Endothelial cell of umbilical vein (primary cell): ENCODE data around the gene SLC1A3. TPM values are rescaled to one million over a fixed set of nuclear protein-coding genes. Genes with fewer than 3 reads are reported as not detected.

ENCODE experiments used
- BruUV-seq: library from RNA; stranded (reverse); fragments of 400-500 nt; replicated peaks from 2 replicates; lab custom pipeline; 2021; lab: Mats Ljungman, UMichigan
- CTCF ChIA-PET: fragments of 300-600, 350-600 bp; sonication (Branson Sonifier 250); formaldehyde crosslinking; loops from one replicate; lab custom pipeline; 2021; ENCODE audit warnings: antibody characterized with exemption, inconsistent platforms; lab: Charles Lee
- POLR2A ChIA-PET: fragments of 300-600, 350-600 bp; sonication (Branson Sonifier 250); formaldehyde crosslinking; loops from one replicate; lab custom pipeline; 2021; ENCODE audit warnings: antibody characterized with exemption, inconsistent platforms; lab: Charles Lee
- DNase-seq: peaks from one replicate; pipeline ENCODE4 v3.0.0-alpha.2; 2011; ENCODE audit warnings: low read depth, low spot score
- FAIRE-seq: peaks from 2 replicates; lab custom pipeline; 2011; peaks lifted over from hg19 to GRCh38; lab: Jason Lieb, UNC
- H2AFZ ChIP-seq: 2 replicates; pipeline ENCODE4 v1.6.0; 2012; ENCODE audit warnings: low read depth, low read length, control low read depth, inconsistent platforms
- H3K27ac ChIP-seq: 2 replicates; pipeline ENCODE4 v1.5.1; 2011; ENCODE audit warnings: low read depth, mild to moderate bottlenecking, control low read depth, low read length, moderate library complexity; ENCODE audit not compliant: insufficient read depth
- H3K27me3 ChIP-seq, 2 experiments: 2 replicates each; pipeline versions ENCODE4 v1.6.0 to v1.6.1; 2011; ENCODE audit warnings: low read length in 2 of 2, mixed read lengths in 1 of 2; ENCODE audit not compliant: control insufficient read depth in 2 of 2, insufficient read depth in 2 of 2
- H3K36me3 ChIP-seq, 2 experiments: 2 replicates in 1 of 2; 3 replicates in 1 of 2; pipeline ENCODE4 v1.5.1; 2011; ENCODE audit warnings: low read length in 2 of 2, mild to moderate bottlenecking in 1 of 2, moderate library complexity in 1 of 2; ENCODE audit not compliant: control insufficient read depth in 2 of 2, insufficient read depth in 2 of 2; ENCODE audit errors: extremely low read depth in 1 of 2
- H3K4me1 ChIP-seq: 3 replicates; pipeline ENCODE4 v1.5.1; 2011; ENCODE audit warnings: mild to moderate bottlenecking, low read length; ENCODE audit not compliant: control insufficient read depth, insufficient read depth; ENCODE audit errors: extremely low read depth
- H3K4me2 ChIP-seq: 2 replicates; pipeline ENCODE4 v1.6.1; 2011; ENCODE audit warnings: low read length, control low read depth, mixed read lengths; ENCODE audit not compliant: insufficient read depth
- H3K4me3 ChIP-seq, 3 experiments: fragments of 200-600 bp in 1 of 3; sonication (generic), shearing (Covaris generic) in 1 of 3; replicated peaks in 1 of 3; 2 replicates each; pipeline ENCODE4 v1.5.1; 2011 to 2016; ENCODE audit warnings: control low read depth in 3 of 3, low read length in 3 of 3, mild to moderate bottlenecking in 2 of 3, inconsistent platforms in 1 of 3, low read depth in 1 of 3, moderate library complexity in 1 of 3; ENCODE audit not compliant: insufficient read depth in 1 of 3
- H3K79me2 ChIP-seq: 2 replicates; pipeline ENCODE4 v1.6.0; 2012; ENCODE audit warnings: low read length, inconsistent platforms; ENCODE audit not compliant: control insufficient read depth, insufficient read depth
- H3K9ac ChIP-seq: replicated peaks from 2 replicates; pipeline ENCODE3; 2011; ENCODE audit warnings: low read length, control low read depth; ENCODE audit not compliant: insufficient read depth; ENCODE audit errors: extremely low read depth
- H3K9me1 ChIP-seq: replicated peaks from 3 replicates; pipeline ENCODE4 v1.6.0; 2011; ENCODE audit warnings: mild to moderate bottlenecking, low read length; ENCODE audit not compliant: control insufficient read depth, insufficient read depth; ENCODE audit errors: extremely low read depth
- H3K9me3 ChIP-seq: replicated peaks from 2 replicates; pipeline ENCODE4 v1.5.1; 2012; ENCODE audit warnings: low read length, inconsistent platforms; ENCODE audit not compliant: control insufficient read depth, insufficient read depth
- H4K20me1 ChIP-seq: replicated peaks from 2 replicates; pipeline ENCODE3; 2011; ENCODE audit warnings: mild to moderate bottlenecking, low read length; ENCODE audit not compliant: control insufficient read depth, insufficient read depth; ENCODE audit errors: extremely low read depth
- EZH2 ChIP-seq: IDR thresholded peaks from 2 replicates; pipeline ENCODE4 v1.6.1; 2012; ENCODE audit warnings: borderline replicate concordance, low read depth, mild to moderate bottlenecking, moderate library complexity, low read length, inconsistent platforms; ENCODE audit not compliant: severe bottlenecking
- FOS ChIP-seq: IDR thresholded peaks from 2 replicates; pipeline ENCODE4 v1.6.1; 2011; ENCODE audit warnings: mild to moderate bottlenecking, low read length, moderate library complexity, borderline replicate concordance; ENCODE audit not compliant: insufficient read depth
- GATA2 ChIP-seq: IDR thresholded peaks from 2 replicates; pipeline ENCODE4 v1.7.0; 2011; ENCODE audit warnings: low read depth, mild to moderate bottlenecking, moderate library complexity, mixed read lengths, low read length; ENCODE audit not compliant: insufficient read length, insufficient read depth
- JUN ChIP-seq: IDR thresholded peaks from 2 replicates; pipeline ENCODE4 v1.6.1; 2011; ENCODE audit warnings: borderline replicate concordance, low read depth; ENCODE audit not compliant: insufficient read length, insufficient read depth
- MYC ChIP-seq: IDR thresholded peaks from one replicate; pipeline ENCODE4 v1.6.1; 2011; ENCODE audit warnings: mild to moderate bottlenecking, low read depth, low read length
- POLR2A ChIP-seq: IDR thresholded peaks from 2 replicates; pipeline ENCODE4 v1.6.1; 2012; ENCODE audit warnings: low read depth, mild to moderate bottlenecking, control low read depth, low read length
- POLR2AphosphoS5 ChIP-seq: IDR thresholded peaks from 2 replicates; pipeline ENCODE4 v1.6.1; 2012; ENCODE audit warnings: low read depth, mild to moderate bottlenecking, control low read depth, low read length, moderate library complexity; ENCODE audit not compliant: insufficient read depth
- dilution Hi-C: fragments of 300-500 bp; cut with MboI; formaldehyde crosslinking; loops from one replicate; pipeline ENCODE4 v1.15.0; 2019; ENCODE audit warnings: low sequenced_read_pairs; ENCODE audit not compliant: extremely low pct_ligation_motif_present
- intact Hi-C: fragments of 100-400 bp; cut with micrococcal nuclease; formaldehyde crosslinking; loops from one replicate; pipeline ENCODE4 v1.10.0; 2022
- polyA plus RNA-seq, 4 experiments: library from polyadenylated mRNA; depleted of rRNA in 3 of 4; stranded (reverse) in 3 of 4; unstranded in 1 of 4; fragments of >200 nt; gene quantifications; 2 replicates each; pipeline versions ENCODE4 v1.2.1 to v1.2.3, GENCODE V29; 2011 to 2012; ENCODE audit warnings: missing spikeins in 1 of 4
- total RNA-seq: library from RNA; stranded (reverse); gene quantifications from 2 replicates; pipeline ENCODE4 v1.2.3, GENCODE V29; 2021
- TF ChIP-seq, protein P1 (sequence below): IDR thresholded peaks from 2 replicates; pipeline ENCODE4 v1.6.1; 2011; ENCODE audit not compliant: insufficient read depth, insufficient read length
- TF ChIP-seq, protein P2 (sequence below), 2 donors: IDR thresholded peaks; 1 replicate in 1 of 2; 2 replicates in 1 of 2; pipeline ENCODE4 v1.5.1; 2011; ENCODE audit warnings: low read length in 2 of 2, mild to moderate bottlenecking in 2 of 2, moderate library complexity in 2 of 2, control low read depth in 1 of 2, inconsistent platforms in 1 of 2, low read depth in 1 of 2; ENCODE audit not compliant: insufficient read depth in 1 of 2; ENCODE audit errors: extremely low read depth in 1 of 2

SLC1A3 gene
- total and polyA plus RNA-seq, 2 donors (not counting 3 experiments of a cell fraction or from before 2014, with no cell fraction given), result 0.36 TPM; not detected in 1

DNA sequence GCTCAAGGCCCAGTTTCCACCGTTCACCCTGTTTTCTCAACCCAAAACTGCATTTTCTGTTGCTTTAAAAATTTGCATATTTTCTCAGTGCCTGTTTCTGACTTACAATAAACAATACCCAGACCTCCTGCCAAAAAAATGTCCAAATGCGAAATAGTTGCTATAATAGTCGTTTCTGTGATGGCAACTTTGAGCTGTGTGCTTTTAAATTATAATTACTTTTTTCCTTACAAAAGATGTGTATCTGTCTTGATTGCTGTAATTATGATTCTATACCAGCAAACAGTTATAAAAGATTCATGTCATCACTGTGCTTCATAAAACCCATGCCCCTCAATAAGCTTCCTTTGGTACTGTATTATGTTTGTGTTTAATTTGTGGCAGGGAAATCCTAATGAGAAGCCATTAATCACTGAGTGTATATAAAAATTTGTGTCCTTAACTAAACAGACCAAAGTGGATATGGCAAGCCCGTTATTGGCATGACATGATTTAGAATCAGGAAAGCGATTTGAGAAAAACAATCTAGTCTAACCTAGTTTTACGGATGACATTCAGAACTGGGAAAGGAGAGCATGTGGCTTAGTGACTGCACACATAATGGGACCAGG is 5.4 kb upstream of the SLC1A3 start:
- no peaks in the 10 kb centered on the region for H3K79me2 ChIP-seq
- H4K20me1 ChIP-seq, result no peaks in the 10 kb centered on the region
- H2AFZ ChIP-seq, result no peak overlapping the region
- H3K9me1 ChIP-seq, result no peaks in the 10 kb centered on the region
- no peaks in the 10 kb centered on the region for H3K4me1 ChIP-seq
- dilution Hi-C loops (no loop called here), intact Hi-C loops (no loop called here)
- FAIRE-seq (no peak), DNase-seq (no peak)
- no peak overlapping the region for H3K4me2 ChIP-seq
- CTCF ChIA-PET, result no interaction called here
- no peaks in the 10 kb centered on the region for H3K36me3 ChIP-seq
- POLR2A ChIA-PET, result no interaction called here
- H3K27ac ChIP-seq, result no peak overlapping the region
- TF ChIP-seq, protein P1, sequence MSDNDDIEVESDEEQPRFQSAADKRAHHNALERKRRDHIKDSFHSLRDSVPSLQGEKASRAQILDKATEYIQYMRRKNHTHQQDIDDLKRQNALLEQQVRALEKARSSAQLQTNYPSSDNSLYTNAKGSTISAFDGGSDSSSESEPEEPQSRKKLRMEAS, result no peak
- no peak for TF ChIP-seq MYC
- TF ChIP-seq POLR2AphosphoS5, result no peak
- no peak for TF ChIP-seq FOS
- no peak for TF ChIP-seq JUN
- TF ChIP-seq POLR2A, result no peak
- TF ChIP-seq GATA2, result no peak
- TF ChIP-seq, protein P2, sequence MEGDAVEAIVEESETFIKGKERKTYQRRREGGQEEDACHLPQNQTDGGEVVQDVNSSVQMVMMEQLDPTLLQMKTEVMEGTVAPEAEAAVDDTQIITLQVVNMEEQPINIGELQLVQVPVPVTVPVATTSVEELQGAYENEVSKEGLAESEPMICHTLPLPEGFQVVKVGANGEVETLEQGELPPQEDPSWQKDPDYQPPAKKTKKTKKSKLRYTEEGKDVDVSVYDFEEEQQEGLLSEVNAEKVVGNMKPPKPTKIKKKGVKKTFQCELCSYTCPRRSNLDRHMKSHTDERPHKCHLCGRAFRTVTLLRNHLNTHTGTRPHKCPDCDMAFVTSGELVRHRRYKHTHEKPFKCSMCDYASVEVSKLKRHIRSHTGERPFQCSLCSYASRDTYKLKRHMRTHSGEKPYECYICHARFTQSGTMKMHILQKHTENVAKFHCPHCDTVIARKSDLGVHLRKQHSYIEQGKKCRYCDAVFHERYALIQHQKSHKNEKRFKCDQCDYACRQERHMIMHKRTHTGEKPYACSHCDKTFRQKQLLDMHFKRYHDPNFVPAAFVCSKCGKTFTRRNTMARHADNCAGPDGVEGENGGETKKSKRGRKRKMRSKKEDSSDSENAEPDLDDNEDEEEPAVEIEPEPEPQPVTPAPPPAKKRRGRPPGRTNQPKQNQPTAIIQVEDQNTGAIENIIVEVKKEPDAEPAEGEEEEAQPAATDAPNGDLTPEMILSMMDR (IDR thresholded peaks at IDR 0.05; ENCODE audit: extremely low read depth in 1 of 2, insufficient read depth in 1 of 2, low read depth in 1 of 2, low read length in 2 of 2), result no peak
- TF ChIP-seq EZH2, result no peak
- peaks cover 12 to 23% of the 10 kb centered on the region in 2 experiments for H3K27me3 ChIP-seq
- H3K9ac ChIP-seq, result no peak overlapping the region
- no peak overlapping the region for H3K4me3 ChIP-seq
- no TSS peak for BruUV-seq
- no peaks in the 10 kb centered on the region for H3K9me3 ChIP-seq
